Thoracic aorta (tissue), 2 donors: ENCODE measurements around the gene APOA4. TPM values are rescaled to one million over a fixed set of nuclear protein-coding genes. Genes with fewer than 3 reads are reported as not detected.
A peak's percentile ranks its signal among the peaks of the same experiment; 100 is the strongest.
"Not testable (repeated sequence)": the region's sequence is repeated elsewhere in the genome, so short reads cannot be mapped to it uniquely, and the experiment has no call there.

Experiments used
- ATAC-seq: fragments of 150-250 bp; one replicate; pipeline ENCODE4 v1.8.0; 2017; ENCODE audit warnings: low read depth; ENCODE audit not compliant: insufficient number of reproducible peaks, low FRiP score
- DNase-seq: peaks from one replicate; pipeline ENCODE4 v3.0.0-alpha.2; 2020; ENCODE audit warnings: low spot score
- H3K27ac ChIP-seq, 2 donors: fragments of 200-600 bp; sonication (generic); 1 replicate in 1 of 2; 2 replicates in 1 of 2; pipeline ENCODE4 v1.5.1; 2016; ENCODE audit warnings: mild to moderate bottlenecking in 2 of 2, moderate library complexity in 2 of 2
- H3K27me3 ChIP-seq: fragments of 200-600 bp; sonication (generic); replicated peaks from 2 replicates; pipeline ENCODE4 v1.6.0; 2016; ENCODE audit warnings: mild to moderate bottlenecking; ENCODE audit not compliant: insufficient read depth
- H3K36me3 ChIP-seq: fragments of 200-600 bp; sonication (generic); one replicate; pipeline ENCODE4 v1.5.1; 2016
- H3K4me1 ChIP-seq, 2 donors: fragments of 200-600 bp; sonication (generic); 1 replicate in 1 of 2; 2 replicates in 1 of 2; pipeline versions ENCODE4 v1.5.1 to v1.6.0; 2016; ENCODE audit warnings: low read depth in 2 of 2, mild to moderate bottlenecking in 1 of 2; ENCODE audit not compliant: control insufficient read depth in 1 of 2
- H3K4me3 ChIP-seq: fragments of 200-600 bp; sonication (generic); 2 replicates; pipeline ENCODE4 v1.5.1; 2016; ENCODE audit warnings: mild to moderate bottlenecking
- H3K9me3 ChIP-seq: fragments of 200-600 bp; sonication (generic); 2 replicates; pipeline ENCODE4 v1.5.1; 2016
- total RNA-seq, 2 donors: library from RNA; depleted of rRNA; stranded (reverse); fragments of >200 nt; gene quantifications; one replicate each; pipeline versions ENCODE4 v1.1.0 to v1.2.3, GENCODE V29; 2016
- TF ChIP-seq, protein P1 (sequence below): fragments of 200-600 bp; sonication (generic); IDR thresholded peaks from one replicate; pipeline ENCODE4 v1.5.1; 2019; ENCODE audit warnings: antibody characterized with exemption

The APOA4 gene
- total RNA-seq, 2 donors from 2014 or later, result 0.99 TPM; not detected in 1

DNA sequence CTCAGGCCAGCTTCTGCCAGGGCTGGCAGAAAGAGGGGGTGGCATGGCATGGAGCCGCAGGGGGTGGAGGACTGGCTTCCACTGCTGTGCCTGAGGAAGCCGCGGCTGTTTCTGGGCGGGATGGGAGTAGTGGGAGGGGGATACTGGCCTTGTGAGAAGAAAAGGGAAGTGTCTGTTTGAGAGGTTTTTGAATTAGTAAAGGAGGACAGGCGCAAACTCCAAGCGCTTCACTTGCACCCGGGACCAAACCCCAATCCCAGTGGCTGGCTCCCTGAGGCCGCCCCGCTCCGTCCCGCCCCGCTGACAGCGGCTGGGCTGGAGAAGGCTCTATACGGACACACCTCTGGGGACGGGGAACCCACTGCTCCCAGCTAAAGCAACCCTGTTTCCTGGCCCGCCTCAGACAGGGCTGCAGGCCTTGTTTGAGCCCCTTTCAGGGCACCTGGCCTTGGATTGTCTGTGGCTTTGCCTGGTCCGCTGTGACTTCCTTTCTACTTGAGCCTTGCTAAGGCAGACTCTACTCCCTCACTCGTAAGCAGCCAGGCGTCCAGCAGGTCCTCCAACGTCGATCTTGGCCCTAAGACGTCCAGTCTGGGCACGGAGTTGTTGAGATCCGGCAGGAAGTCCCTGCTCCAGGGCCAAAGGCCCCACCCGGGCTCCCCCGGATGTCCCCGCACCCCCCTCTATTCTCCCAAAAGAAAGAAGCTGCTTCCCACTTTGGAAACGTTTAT lies 12.1 kb upstream of the APOA4 start:
- H3K4me1 ChIP-seq, result peaks cover 10 to 17% of the 10 kb centered on the region in 2 donors
- H3K27ac ChIP-seq, result peak overlapping the region; percentile 58 to 84
- ATAC-seq (no peak), DNase-seq (no peak)
- TF ChIP-seq, protein P1, sequence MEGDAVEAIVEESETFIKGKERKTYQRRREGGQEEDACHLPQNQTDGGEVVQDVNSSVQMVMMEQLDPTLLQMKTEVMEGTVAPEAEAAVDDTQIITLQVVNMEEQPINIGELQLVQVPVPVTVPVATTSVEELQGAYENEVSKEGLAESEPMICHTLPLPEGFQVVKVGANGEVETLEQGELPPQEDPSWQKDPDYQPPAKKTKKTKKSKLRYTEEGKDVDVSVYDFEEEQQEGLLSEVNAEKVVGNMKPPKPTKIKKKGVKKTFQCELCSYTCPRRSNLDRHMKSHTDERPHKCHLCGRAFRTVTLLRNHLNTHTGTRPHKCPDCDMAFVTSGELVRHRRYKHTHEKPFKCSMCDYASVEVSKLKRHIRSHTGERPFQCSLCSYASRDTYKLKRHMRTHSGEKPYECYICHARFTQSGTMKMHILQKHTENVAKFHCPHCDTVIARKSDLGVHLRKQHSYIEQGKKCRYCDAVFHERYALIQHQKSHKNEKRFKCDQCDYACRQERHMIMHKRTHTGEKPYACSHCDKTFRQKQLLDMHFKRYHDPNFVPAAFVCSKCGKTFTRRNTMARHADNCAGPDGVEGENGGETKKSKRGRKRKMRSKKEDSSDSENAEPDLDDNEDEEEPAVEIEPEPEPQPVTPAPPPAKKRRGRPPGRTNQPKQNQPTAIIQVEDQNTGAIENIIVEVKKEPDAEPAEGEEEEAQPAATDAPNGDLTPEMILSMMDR, result no peak
- no peaks in the 10 kb centered on the region for H3K36me3 ChIP-seq
- H3K9me3 ChIP-seq, result no peaks in the 10 kb centered on the region
- H3K27me3 ChIP-seq, result no peaks in the 10 kb centered on the region
- H3K4me3 ChIP-seq, result peak overlapping the region; percentile 67

DNA sequence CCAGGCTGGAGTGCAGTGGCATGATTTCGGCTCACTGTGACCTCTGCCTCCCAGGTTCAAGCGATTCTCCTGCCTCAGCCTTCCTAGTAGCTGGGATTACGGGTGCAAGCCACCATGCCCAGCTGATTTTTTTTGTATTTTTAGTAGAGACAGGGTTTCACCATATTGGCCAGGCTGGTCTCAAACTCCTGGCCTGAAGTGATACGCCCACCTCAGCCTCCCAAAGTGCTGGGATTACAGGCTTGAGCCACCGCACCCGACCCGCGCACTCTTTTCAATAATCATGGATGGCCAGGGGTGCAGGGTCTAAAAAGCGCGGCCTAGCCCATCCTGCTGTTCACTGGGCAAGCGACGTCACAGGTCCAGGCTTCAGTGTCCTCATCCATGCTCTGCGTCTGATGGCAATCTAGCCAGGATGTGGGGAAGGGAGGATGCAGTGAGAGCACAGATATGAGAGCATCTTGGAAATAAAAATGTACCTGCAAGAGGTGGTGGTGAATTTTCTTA lies 11.5 kb upstream of the APOA4 start:
- not testable (repeated sequence) for H3K9me3 ChIP-seq, ATAC-seq, H3K4me3 ChIP-seq, H3K27me3 ChIP-seq, H3K36me3 ChIP-seq, DNase-seq
- peak overlapping the region in 1 of 2 donors; percentile 84 for H3K27ac ChIP-seq
- peaks cover 10 to 17% of the 10 kb centered on the region in 2 donors for H3K4me1 ChIP-seq

DNA sequence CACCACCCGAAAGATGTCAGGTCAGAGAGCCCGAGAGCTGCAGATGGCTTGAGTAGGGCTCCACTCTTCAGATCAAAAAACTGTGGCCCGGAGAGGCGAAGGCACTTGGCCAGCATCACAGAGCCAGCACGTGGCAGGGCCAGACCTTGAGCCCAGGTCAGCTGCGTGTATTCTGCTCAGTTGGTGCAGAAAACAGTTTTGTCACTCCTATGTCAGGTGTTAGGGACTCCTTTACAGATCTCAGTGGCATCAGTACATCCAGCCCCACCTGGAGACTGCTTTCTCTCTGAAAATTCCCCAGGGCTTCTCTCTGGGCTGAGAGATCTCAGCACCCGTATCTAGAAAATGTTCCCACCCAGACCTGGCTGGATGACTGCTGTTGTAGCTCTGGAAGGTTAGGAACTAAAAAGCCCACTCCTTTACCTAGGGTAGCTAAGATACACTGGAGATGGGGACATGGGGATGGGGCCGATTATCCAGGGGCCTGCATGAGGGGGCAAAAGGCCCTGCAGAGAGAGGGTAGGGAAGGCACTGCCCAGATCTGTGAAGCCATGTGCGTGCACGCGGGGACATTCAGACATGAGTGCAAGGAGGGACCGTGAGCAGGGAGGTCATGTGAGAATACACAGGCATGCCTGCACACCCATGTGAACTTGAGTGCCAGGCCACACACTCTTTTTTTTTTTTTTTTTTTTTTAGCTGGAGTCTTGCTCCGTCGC lies 10.9 kb upstream of the APOA4 start:
- no peaks in the 10 kb centered on the region for H3K27me3 ChIP-seq
- ATAC-seq (no peak), DNase-seq (no peak)
- H3K36me3 ChIP-seq, result no peaks in the 10 kb centered on the region
- no peak overlapping the region for H3K27ac ChIP-seq
- no peaks in the 10 kb centered on the region for H3K9me3 ChIP-seq
- peaks cover 10 to 17% of the 10 kb centered on the region in 2 donors for H3K4me1 ChIP-seq
- H3K4me3 ChIP-seq, result no peak overlapping the region
- TF ChIP-seq, protein P1, result no peak

DNA sequence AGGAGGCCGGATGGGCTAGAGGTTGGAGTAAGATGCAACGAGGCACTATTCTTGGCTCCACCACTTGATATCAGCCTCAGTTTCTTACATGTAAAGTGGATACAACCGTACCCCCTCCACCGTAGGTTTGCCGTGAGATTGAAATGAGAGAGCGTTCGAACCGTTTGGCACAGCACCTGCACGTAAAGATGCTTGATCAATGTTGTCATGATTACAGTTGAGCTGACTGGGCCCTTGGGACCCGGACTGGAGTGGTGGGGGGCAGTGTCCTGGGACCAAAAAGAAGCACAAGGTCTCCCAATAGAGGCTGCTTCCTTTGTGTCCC lies 10.3 kb upstream of the APOA4 start:
- Histone ChIP-seq H3K4me1 (peaks cover 10 to 17% of the 10 kb centered on the region in 2 donors), H3K36me3 (no peaks in the 10 kb centered on the region), H3K27me3 (no peaks in the 10 kb centered on the region), H3K9me3 (no peaks in the 10 kb centered on the region), H3K4me3 (no peak overlapping the region), H3K27ac (no peak overlapping the region)
- TF ChIP-seq, protein P1, result no peak
- ATAC-seq (no peak), DNase-seq (no peak)

DNA sequence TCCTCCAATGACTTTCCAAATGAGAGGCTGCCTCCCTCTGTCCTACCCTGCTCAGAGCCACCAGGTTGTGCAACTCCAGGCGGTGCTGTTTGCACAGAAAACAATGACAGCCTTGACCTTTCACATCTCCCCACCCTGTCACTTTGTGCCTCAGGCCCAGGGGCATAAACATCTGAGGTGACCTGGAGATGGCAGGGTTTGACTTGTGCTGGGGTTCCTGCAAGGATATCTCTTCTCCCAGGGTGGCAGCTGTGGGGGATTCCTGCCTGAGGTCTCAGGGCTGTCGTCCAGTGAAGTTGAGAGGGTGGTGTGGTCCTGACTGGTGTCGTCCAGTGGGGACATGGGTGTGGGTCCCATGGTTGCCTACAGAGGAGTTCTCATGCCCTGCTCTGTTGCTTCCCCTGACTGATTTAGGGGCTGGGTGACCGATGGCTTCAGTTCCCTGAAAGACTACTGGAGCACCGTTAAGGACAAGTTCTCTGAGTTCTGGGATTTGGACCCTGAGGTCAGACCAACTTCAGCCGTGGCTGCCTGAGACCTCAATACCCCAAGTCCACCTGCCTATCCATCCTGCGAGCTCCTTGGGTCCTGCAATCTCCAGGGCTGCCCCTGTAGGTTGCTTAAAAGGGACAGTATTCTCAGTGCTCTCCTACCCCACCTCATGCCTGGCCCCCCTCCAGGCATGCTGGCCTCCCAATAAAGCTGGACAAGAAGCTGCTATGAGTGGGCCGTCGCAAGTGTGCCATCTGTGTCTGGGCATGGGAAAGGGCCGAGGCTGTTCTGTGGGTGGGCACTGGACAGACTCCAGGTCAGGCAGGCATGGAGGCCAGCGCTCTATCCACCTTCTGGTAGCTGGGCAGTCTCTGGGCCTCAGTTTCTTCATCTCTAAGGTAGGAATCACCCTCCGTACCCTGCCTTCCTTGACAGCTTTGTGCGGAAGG lies 9.5 kb upstream of the APOA4 start:
- TF ChIP-seq, protein P1, result no peak
- Histone ChIP-seq H3K9me3 (no peaks in the 10 kb centered on the region), H3K27ac (no peak overlapping the region), H3K4me1 (peaks cover 10 to 17% of the 10 kb centered on the region in 2 donors), H3K36me3 (no peaks in the 10 kb centered on the region), H3K4me3 (no peak overlapping the region), H3K27me3 (no peaks in the 10 kb centered on the region)
- DNase-seq (no peak), ATAC-seq (no peak)
